Spleen (tissue), 11 donors: ENCODE results near the gene DMD. TPM values are rescaled to one million over a fixed set of nuclear protein-coding genes. Genes with fewer than 3 reads are reported as not detected.

Source experiments
- DNase-seq: peaks from one replicate; pipeline ENCODE4 v3.0.0-alpha.2; 2020
- H3K27ac ChIP-seq, 8 donors: fragments of 200-600 bp; sonication (generic) in 7 of 8; 1 replicate in 4 of 8; 2 replicates in 4 of 8; pipeline versions ENCODE4 v1.5.0 to v1.8.0; 2016 to 2021; ENCODE audit warnings: inconsistent platforms in 4 of 8, mild to moderate bottlenecking in 4 of 8, moderate library complexity in 1 of 8
- H3K27me3 ChIP-seq, 7 donors: fragments of 200-600 bp; sonication (generic) in 6 of 7; replicated peaks in 1 of 7; 1 replicate in 4 of 7; 2 replicates in 3 of 7; pipeline versions ENCODE4 v1.5.0 to v1.8.0; 2016 to 2021; ENCODE audit warnings: inconsistent platforms in 3 of 7, mild to moderate bottlenecking in 1 of 7
- H3K36me3 ChIP-seq, 6 donors: fragments of 200-600 bp; sonication (generic) in 5 of 6; 1 replicate in 4 of 6; 2 replicates in 2 of 6; pipeline versions ENCODE4 v1.5.0 to v1.8.0; 2016 to 2021; ENCODE audit warnings: inconsistent platforms in 2 of 6
- H3K4me1 ChIP-seq, 6 donors: fragments of 200-600 bp; sonication (generic) in 5 of 6; 1 replicate in 3 of 6; 2 replicates in 3 of 6; pipeline versions ENCODE4 v1.5.0 to v1.8.0; 2016 to 2021; ENCODE audit warnings: inconsistent platforms in 3 of 6
- H3K4me3 ChIP-seq, 8 donors: fragments of 200-600 bp; sonication (generic) in 7 of 8; 1 replicate in 4 of 8; 2 replicates in 4 of 8; pipeline versions ENCODE4 v1.5.0 to v1.8.0; 2016 to 2021; ENCODE audit warnings: inconsistent platforms in 4 of 8, mild to moderate bottlenecking in 4 of 8, moderate library complexity in 2 of 8
- H3K9me3 ChIP-seq, 8 donors: fragments of 200-600 bp; sonication (generic) in 7 of 8; 1 replicate in 4 of 8; 2 replicates in 4 of 8; pipeline versions ENCODE4 v1.5.0 to v1.8.0; 2016 to 2021; ENCODE audit warnings: inconsistent platforms in 4 of 8
- CTCF ChIP-seq, 11 experiments: fragments of 200-600 bp in 7 of 11; fragments of 450-650 bp in 4 of 11; sonication (generic) in 4 of 11; IDR thresholded peaks in 8 of 11; conservative IDR thresholded peaks in 3 of 11; 1 replicate in 7 of 11; 2 replicates in 4 of 11; pipeline versions ENCODE4 v1.4.0 to v1.8.0; 2016 to 2021; ENCODE audit warnings: antibody characterized with exemption in 11 of 11, inconsistent platforms in 4 of 11, mild to moderate bottlenecking in 1 of 11
- POLR2A ChIP-seq, 3 donors: fragments of 450-650 bp; IDR thresholded peaks; one replicate each; pipeline ENCODE4 v1.5.1; 2017; ENCODE audit warnings: antibody characterized with exemption in 3 of 3, mild to moderate bottlenecking in 1 of 3
- POLR2AphosphoS5 ChIP-seq, 3 donors: sonication (generic); formaldehyde crosslinking; IDR thresholded peaks; one replicate each; pipeline ENCODE4 v1.5.1; 2017; ENCODE audit warnings: antibody characterized with exemption in 3 of 3
- WGBS, 5 donors: extraction: QIAGEN DNeasy Blood & Tissue Kit in 3 of 5; methylation state at CpG; one replicate each; pipeline versions ENCODE4 v1.1.5 to v1.1.7; 2013 to 2018; 5-methylcytosine and 5-hydroxymethylcytosine counted together
- intact Hi-C: fragments of 100-400 bp; cut with DNase I; formaldehyde crosslinking; loops from one replicate; pipeline ENCODE4 v1.15.0; 2023; ENCODE audit warnings: low total_unique reads
- polyA plus RNA-seq, 3 donors: library from polyadenylated mRNA; stranded (reverse); fragments of 200-250 nt; gene quantifications; one replicate each; pipeline ENCODE4 v1.2.1, GENCODE V29; 2013
- total RNA-seq, 7 donors: library from RNA; depleted of rRNA in 3 of 7; stranded (reverse); fragments of >200 nt in 3 of 7; fragmentation: NEBNext Ultra II Directional in 4 of 7; extraction: Animal tissue kit (Norgen Biotek cat#: 25700) in 4 of 7; gene quantifications; one replicate each; pipeline versions ENCODE4 v1.1.0 to v1.2.1, GENCODE V29; 2016 to 2021
- donor health status: healthy with polysubstance abuse.
- donor health status: DM: no; HTN: no; CAD: no; lungs with moderate emphysema.
- donor health status: DM: no; HTN: no; CAD: no.
- donor health status: Bipolar disorder and iron deficiency.
- donor health status: healthy.
- donor health status: DM: no; HTN: no; CAD: no.
- donor health status: DM: yes; HTN: yes; CAD: no.

The DMD gene
- total and polyA plus RNA-seq, 10 donors: 1.3 to 11.3 (median 4.4) TPM

GRCh38 chrX:31522760-31523159 lies 1688.6 kb downstream of the DMD start:
- intact Hi-C loops: no loop called here
- Histone ChIP-seq H3K36me3 (no peaks in the 10 kb centered on the region), H3K4me3 (no peak overlapping the region)

GRCh38 chrX:31521941-31522340 lies 1689.4 kb downstream of the DMD start:
- no peak for TF ChIP-seq POLR2AphosphoS5 (IDR thresholded peaks at IDR 0.05)
- TF ChIP-seq CTCF (IDR thresholded peaks at IDR 0.05 in 8 of 11, conservative IDR thresholded peaks at IDR 0.05 in 3 of 11): no peak
- no peak for TF ChIP-seq POLR2A (IDR thresholded peaks at IDR 0.05)
- H3K4me3 ChIP-seq: no peak overlapping the region
- no peak overlapping the region for H3K27ac ChIP-seq
- no peaks in the 10 kb centered on the region for H3K9me3 ChIP-seq
- H3K27me3 ChIP-seq: no peaks in the 10 kb centered on the region
- intact Hi-C loops: no loop called here
- WGBS, 5 donors: 70 to 84% (median 77%) methylated on average over 3 of the region's 3 CpGs
- no peak for DNase-seq
- no peaks in the 10 kb centered on the region for H3K36me3 ChIP-seq
- no peaks in the 10 kb centered on the region for H3K4me1 ChIP-seq

More at GRCh38 chrX:31522760-31523159, 1688.6 kb downstream of the DMD start:
- no peak for DNase-seq
- Histone ChIP-seq H3K9me3 (no peaks in the 10 kb centered on the region), H3K4me1 (no peaks in the 10 kb centered on the region), H3K27ac (no peak overlapping the region), H3K27me3 (no peaks in the 10 kb centered on the region)
- WGBS, 5 donors: 68 to 87% (median 77%) methylated on average over 7 of the region's 7 CpGs
- TF ChIP-seq POLR2A (IDR thresholded peaks at IDR 0.05) (no peak), CTCF (IDR thresholded peaks at IDR 0.05 in 8 of 11, conservative IDR thresholded peaks at IDR 0.05 in 3 of 11) (no peak), POLR2AphosphoS5 (IDR thresholded peaks at IDR 0.05) (no peak)

GRCh38 chrX:31516527-31516926 lies 1694.8 kb downstream of the DMD start:
- H3K27ac ChIP-seq: no peak overlapping the region
- H3K4me3 ChIP-seq: no peak overlapping the region
- H3K4me1 ChIP-seq: no peaks in the 10 kb centered on the region
- H3K27me3 ChIP-seq: no peaks in the 10 kb centered on the region
- 59 to 83% (median 78%) methylated on average over 6 of the region's 6 CpGs for WGBS, 5 donors
- intact Hi-C loops: no loop called here
- H3K36me3 ChIP-seq: no peaks in the 10 kb centered on the region
- TF ChIP-seq POLR2AphosphoS5 (IDR thresholded peaks at IDR 0.05) (no peak), POLR2A (IDR thresholded peaks at IDR 0.05) (no peak), CTCF (IDR thresholded peaks at IDR 0.05 in 8 of 11, conservative IDR thresholded peaks at IDR 0.05 in 3 of 11) (no peak)
- no peaks in the 10 kb centered on the region for H3K9me3 ChIP-seq
- DNase-seq: no peak

- Histone ChIP-seq H3K9me3 (no peaks in the 10 kb centered on the region), H3K4me1 (no peaks in the 10 kb centered on the region), H3K27me3 (no peaks in the 10 kb centered on the region), H3K4me3 (no peak overlapping the region), H3K27ac (no peak overlapping the region), H3K36me3 (no peaks in the 10 kb centered on the region)
- intact Hi-C loops: no loop called here
- 64 to 74% (median 72%) methylated on average over 4 of the region's 4 CpGs for WGBS, 5 donors
- TF ChIP-seq POLR2AphosphoS5 (IDR thresholded peaks at IDR 0.05) (no peak), CTCF (IDR thresholded peaks at IDR 0.05 in 8 of 11, conservative IDR thresholded peaks at IDR 0.05 in 3 of 11) (no peak), POLR2A (IDR thresholded peaks at IDR 0.05) (no peak)
- DNase-seq: no peak
Measured at GRCh38 chrX:31508338-31508737, 1703.0 kb downstream of the DMD start.
